Measurements from ENCODE around the gene NPR1.
"Not testable (repeated sequence)": the region's sequence is repeated elsewhere in the genome, so short reads cannot be mapped to it uniquely, and the experiment has no call there.

Gene NPR1

DNA sequence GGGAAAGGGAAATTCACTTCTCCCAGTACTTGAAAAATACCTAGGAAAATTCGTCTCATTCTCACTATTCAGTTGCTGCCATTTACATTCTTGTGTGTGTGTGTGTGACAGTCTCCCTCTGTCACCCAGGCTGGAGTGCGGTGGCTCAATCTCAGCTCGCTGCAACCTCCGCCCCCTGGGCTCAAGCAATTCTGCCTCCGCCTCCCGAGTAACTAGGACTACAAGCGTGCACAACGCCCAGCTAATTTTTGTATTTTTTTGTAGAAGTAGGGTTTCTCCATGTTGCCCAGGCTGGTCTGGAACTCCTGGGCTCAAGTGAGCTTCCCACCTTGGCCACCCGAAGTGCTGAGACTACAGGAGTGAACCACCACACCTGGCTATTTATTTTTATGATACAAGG lies 18.8 kb upstream of the NPR1 start:
- peak in 1 of 2 experiments; percentile 37 for DNase-seq (ENCODE audit: low spot score in 2 of 2)
- Histone ChIP-seq H3K36me3 (replicated peaks) (peaks cover 51% of the 10 kb centered on the region), H3K27me3 (ENCODE audit: low read depth) (no peaks in the 10 kb centered on the region), H3K4me1 (peaks cover 10% of the 10 kb centered on the region), H3K4me3 (peak overlapping the region; percentile 96), H3K9me3 (no peaks in the 10 kb centered on the region)
- in situ Hi-C loops (cut with MboI; ENCODE audit: low sequenced_read_pairs), result loop anchor here (25.0 kb wide), 1 partner anchor 603 kb away; the partner anchor contains the start of gene HAX1

DNA sequence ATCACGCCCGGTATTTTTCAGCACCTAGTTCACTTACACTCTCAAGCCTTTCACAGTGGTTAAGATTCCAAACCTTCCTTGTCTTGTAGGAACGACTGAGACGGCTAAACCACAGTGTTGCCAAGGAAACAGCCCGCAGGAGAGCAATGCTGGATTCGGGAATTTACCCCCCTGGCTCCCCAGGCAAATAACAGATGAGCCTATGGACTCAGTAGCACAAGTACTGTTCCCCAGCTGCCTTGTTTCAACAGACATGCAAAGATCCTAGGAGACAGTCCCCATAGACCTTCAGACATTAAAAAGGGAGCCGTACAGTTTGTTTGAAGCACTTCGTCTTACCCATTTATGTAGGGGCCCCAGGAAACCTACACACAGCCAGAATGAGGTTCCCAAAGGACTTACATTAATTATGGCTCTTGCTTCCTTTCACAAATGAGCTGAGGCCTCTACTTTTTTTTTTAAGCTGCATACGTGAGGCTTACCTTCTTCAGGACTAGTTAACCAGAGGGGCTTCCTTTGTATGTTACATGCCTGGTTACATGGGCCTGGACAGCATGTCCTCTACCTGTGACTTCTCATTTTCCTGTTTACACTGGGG lies 17.3 kb upstream of the NPR1 start:
- H3K36me3 ChIP-seq (replicated peaks), result peaks cover 67% of the 10 kb centered on the region
- no peaks in the 10 kb centered on the region for H3K27me3 ChIP-seq (ENCODE audit: low read depth)
- no peaks in the 10 kb centered on the region for H3K9me3 ChIP-seq
- in situ Hi-C loops (cut with MboI; ENCODE audit: low sequenced_read_pairs), result loop anchor here (25.0 kb wide), 1 partner anchor 601 kb away; the partner anchor contains the start of gene HAX1
- H3K4me3 ChIP-seq, result no peak overlapping the region
- no peak for DNase-seq (ENCODE audit: low spot score in 2 of 2)
- H3K4me1 ChIP-seq, result peaks cover 10% of the 10 kb centered on the region

DNA sequence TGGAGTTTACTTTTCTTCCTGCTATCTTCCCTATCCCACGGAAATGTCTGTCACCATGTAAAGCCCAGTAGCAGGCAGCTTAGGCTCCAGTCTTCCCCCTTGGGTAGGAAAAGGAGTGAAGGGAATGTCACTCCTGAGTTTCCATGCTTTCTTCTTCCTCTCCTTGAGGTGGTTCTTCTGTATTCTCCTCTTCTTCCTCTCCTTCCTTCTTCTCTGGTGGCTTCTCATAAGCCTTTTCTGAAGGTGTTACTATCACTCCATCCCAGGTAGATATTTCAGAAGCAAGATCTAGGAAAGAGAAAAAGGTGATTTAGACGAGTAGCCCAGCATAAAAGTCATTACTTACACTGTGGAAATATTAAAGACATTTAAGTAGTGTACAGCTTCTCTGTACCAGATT lies 16.2 kb upstream of the NPR1 start:
- peaks cover 77% of the 10 kb centered on the region for H3K36me3 ChIP-seq (replicated peaks)
- in situ Hi-C loops (cut with MboI; ENCODE audit: low sequenced_read_pairs), result loop anchor here (25.0 kb wide), 1 partner anchor 600 kb away; the partner anchor contains the start of gene HAX1
- H3K4me3 ChIP-seq, result no peak overlapping the region
- no peak for DNase-seq (ENCODE audit: low spot score in 2 of 2)
- H3K27me3 ChIP-seq (ENCODE audit: low read depth), result no peaks in the 10 kb centered on the region
- H3K4me1 ChIP-seq, result peaks cover 10% of the 10 kb centered on the region
- no peaks in the 10 kb centered on the region for H3K9me3 ChIP-seq

- Histone ChIP-seq H3K27me3 (ENCODE audit: low read depth) (no peaks in the 10 kb centered on the region), H3K4me3 (no peak overlapping the region), H3K36me3 (replicated peaks) (peaks cover 87% of the 10 kb centered on the region), H3K9me3 (no peaks in the 10 kb centered on the region), H3K4me1 (peaks cover 10% of the 10 kb centered on the region)
- in situ Hi-C loops (cut with MboI; ENCODE audit: low sequenced_read_pairs), result loop anchor here (25.0 kb wide), 1 partner anchor 599 kb away; the partner anchor contains the start of gene HAX1
- no peak for DNase-seq (ENCODE audit: low spot score in 2 of 2)
Measured at GRCh38 chr1:153663211-153663610, 15.3 kb upstream of the NPR1 start.

- no peaks in the 10 kb centered on the region for H3K27me3 ChIP-seq (ENCODE audit: low read depth)
- H3K9me3 ChIP-seq, result no peaks in the 10 kb centered on the region
- peaks cover 74% of the 10 kb centered on the region for H3K36me3 ChIP-seq (replicated peaks)
- in situ Hi-C loops (cut with MboI; ENCODE audit: low sequenced_read_pairs), result loop anchor here (25.0 kb wide), 1 partner anchor 595 kb away; the partner anchor contains the start of gene HAX1
- no peak overlapping the region for H3K4me3 ChIP-seq
- no peak for DNase-seq (ENCODE audit: low spot score in 2 of 2)
- no peaks in the 10 kb centered on the region for H3K4me1 ChIP-seq
Measured at GRCh38 chr1:153667439-153667838, 11.0 kb upstream of the NPR1 start.

DNA sequence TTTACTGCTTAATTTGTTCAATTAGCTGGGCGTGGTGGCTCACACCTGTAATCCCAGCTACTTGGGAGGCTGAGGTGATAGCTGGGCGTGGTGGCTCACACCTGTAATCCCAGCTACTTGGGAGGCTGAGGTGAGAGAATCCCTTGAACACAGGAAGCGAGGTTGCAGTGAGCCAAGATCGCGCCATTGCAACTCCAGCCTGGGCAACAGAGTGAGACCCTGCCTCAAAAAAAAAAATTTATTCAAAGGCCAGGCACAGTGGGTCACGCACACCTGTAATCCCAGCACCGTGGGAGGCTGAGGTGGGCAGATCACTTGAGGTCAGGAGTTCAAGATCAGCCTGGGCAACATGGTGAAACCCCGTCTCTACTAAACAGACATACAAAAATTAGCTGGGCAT lies 9.8 kb upstream of the NPR1 start:
- in situ Hi-C loops (cut with MboI; ENCODE audit: low sequenced_read_pairs), result loop anchor here (25.0 kb wide), 1 partner anchor 594 kb away; the partner anchor contains the start of gene HAX1
- not testable (repeated sequence) for H3K4me3 ChIP-seq
- peaks cover 62% of the 10 kb centered on the region for H3K36me3 ChIP-seq (replicated peaks)

DNA sequence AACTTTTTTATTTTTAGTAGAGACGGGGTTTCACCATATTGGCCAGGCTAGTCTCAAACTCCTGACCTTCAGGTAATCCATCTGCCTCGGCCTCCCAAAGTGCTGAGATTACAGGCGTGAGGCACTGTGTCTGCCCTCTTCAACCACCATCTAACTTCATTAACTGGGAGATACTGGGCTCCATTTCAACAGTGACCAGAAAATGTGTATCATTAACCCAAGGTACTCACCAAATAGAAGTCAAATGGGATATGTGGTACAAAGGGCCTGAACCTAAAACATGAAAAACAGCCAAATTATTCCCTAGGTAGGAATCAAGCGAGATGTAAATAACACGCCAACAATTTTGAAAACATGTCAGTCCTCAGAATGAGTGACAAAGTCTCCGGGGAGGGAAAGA lies 8.9 kb upstream of the NPR1 start:
- in situ Hi-C loops (cut with MboI; ENCODE audit: low sequenced_read_pairs), result loop anchor here (10.0 to 25.0 kb wide), 2 partner anchors 75 to 593 kb away; partner anchors contain the start of gene HAX1
- H3K9me3 ChIP-seq, result no peaks in the 10 kb centered on the region
- peak overlapping the region; percentile 72 for H3K4me3 ChIP-seq
- H3K27me3 ChIP-seq (ENCODE audit: low read depth), result no peaks in the 10 kb centered on the region
- DNase-seq (ENCODE audit: low spot score in 2 of 2), result no peak
- H3K36me3 ChIP-seq (replicated peaks), result peaks cover 53% of the 10 kb centered on the region
- H3K4me1 ChIP-seq, result no peaks in the 10 kb centered on the region

More for the DNA sequence above, 9.8 kb upstream of the NPR1 start:
- H3K27me3 ChIP-seq (ENCODE audit: low read depth); H3K4me1 ChIP-seq; H3K9me3 ChIP-seq; DNase-seq (ENCODE audit: low spot score in 2 of 2): not testable (repeated sequence)

- no peak for DNase-seq (ENCODE audit: low spot score in 2 of 2)
- in situ Hi-C loops (cut with MboI; ENCODE audit: low sequenced_read_pairs), result loop anchor here (10.0 to 25.0 kb wide), 2 partner anchors 74 to 592 kb away; partner anchors contain the start of gene HAX1
- Histone ChIP-seq H3K4me3 (peak overlapping the region; percentile 72), H3K9me3 (no peaks in the 10 kb centered on the region), H3K36me3 (replicated peaks) (peaks cover 45% of the 10 kb centered on the region), H3K27me3 (ENCODE audit: low read depth) (no peaks in the 10 kb centered on the region), H3K4me1 (no peaks in the 10 kb centered on the region)
Measured at GRCh38 chr1:153670257-153670858, 8.1 kb upstream of the NPR1 start.

GRCh38 chr1:153670859-153671627 lies 7.4 kb upstream of the NPR1 start, which contains the start of gene ILF2:
ILF2 (minus strand) TSS chr1:153670993; CDS start chr1:153670922, 71 bp downstream.
- peak; percentile 98 to 100 for DNase-seq (ENCODE audit: low spot score in 2 of 2)
- H3K36me3 ChIP-seq (replicated peaks), result peaks cover 38% of the 10 kb centered on the region
- peak within 1 kb of the TSS; percentile 72 for H3K4me3 ChIP-seq
- H3K9me3 ChIP-seq, result no peaks in the 10 kb centered on the region
- in situ Hi-C loops (cut with MboI; ENCODE audit: low sequenced_read_pairs), result loop anchor here (10.0 to 25.0 kb wide), 2 partner anchors 74 to 591 kb away; partner anchors contain the start of gene HAX1
- H3K4me1 ChIP-seq, result no peaks in the 10 kb centered on the region
- no peaks in the 10 kb centered on the region for H3K27me3 ChIP-seq (ENCODE audit: low read depth)

DNA sequence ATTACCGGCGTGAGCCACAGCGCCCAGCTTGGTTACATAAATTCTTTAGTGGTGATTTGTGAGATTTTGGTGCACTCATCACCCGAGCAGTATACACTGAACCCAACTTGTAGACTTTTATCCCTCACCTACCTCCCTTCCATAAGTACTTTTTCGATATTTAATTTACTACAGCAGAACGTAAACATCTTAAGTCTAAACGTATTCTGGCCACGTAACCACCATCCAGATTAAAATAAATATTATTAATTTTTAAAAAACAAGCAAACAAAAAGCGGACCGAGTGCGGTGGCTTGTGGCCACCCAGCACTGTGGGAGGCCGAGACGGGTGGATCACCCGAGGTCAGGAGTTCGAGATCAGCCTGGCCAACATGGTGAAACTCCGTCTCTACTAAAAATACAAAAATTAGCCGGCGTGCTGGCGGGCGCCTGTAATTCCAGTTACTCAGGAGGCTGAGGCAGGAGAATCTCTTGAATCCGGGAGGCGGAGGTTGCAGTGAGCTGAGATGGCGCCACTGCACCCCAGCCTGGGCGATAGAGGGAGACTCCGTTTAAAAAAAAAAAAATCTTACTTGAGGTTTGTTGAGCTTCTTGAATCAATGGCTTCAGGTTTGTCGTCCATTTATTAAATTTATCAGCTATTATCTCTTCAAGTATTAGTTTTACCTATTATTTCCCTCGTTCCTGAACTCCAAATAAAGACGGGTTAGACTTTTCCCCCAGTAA lies 6.7 kb upstream of the NPR1 start:
- H3K9me3 ChIP-seq; H3K4me1 ChIP-seq; H3K27me3 ChIP-seq (ENCODE audit: low read depth): not testable (repeated sequence)
- in situ Hi-C loops (cut with MboI; ENCODE audit: low sequenced_read_pairs), result loop anchor here (10.0 to 25.0 kb wide), 2 partner anchors 73 to 591 kb away; partner anchors contain the start of gene HAX1
- peak in 1 of 2 experiments; percentile 68 for DNase-seq (ENCODE audit: low spot score in 2 of 2)
- H3K4me3 ChIP-seq, result peak overlapping the region; percentile 72
- peaks cover 31% of the 10 kb centered on the region for H3K36me3 ChIP-seq (replicated peaks)

- Histone ChIP-seq H3K27me3 (ENCODE audit: low read depth) (peaks cover 2% of the 10 kb centered on the region; the same call in 1 of the 2 replicates), H3K4me1 (no peaks in the 10 kb centered on the region), H3K36me3 (replicated peaks) (peaks cover 13% of the 10 kb centered on the region), H3K4me3 (no peak overlapping the region), H3K9me3 (no peaks in the 10 kb centered on the region)
- in situ Hi-C loops (cut with MboI; ENCODE audit: low sequenced_read_pairs), result loop anchor here (10.0 to 25.0 kb wide), 2 partner anchors 71 to 589 kb away; partner anchors contain the start of gene HAX1
- DNase-seq (ENCODE audit: low spot score in 2 of 2), result no peak
Measured at GRCh38 chr1:153673511-153673910, 5.0 kb upstream of the NPR1 start.

DNA sequence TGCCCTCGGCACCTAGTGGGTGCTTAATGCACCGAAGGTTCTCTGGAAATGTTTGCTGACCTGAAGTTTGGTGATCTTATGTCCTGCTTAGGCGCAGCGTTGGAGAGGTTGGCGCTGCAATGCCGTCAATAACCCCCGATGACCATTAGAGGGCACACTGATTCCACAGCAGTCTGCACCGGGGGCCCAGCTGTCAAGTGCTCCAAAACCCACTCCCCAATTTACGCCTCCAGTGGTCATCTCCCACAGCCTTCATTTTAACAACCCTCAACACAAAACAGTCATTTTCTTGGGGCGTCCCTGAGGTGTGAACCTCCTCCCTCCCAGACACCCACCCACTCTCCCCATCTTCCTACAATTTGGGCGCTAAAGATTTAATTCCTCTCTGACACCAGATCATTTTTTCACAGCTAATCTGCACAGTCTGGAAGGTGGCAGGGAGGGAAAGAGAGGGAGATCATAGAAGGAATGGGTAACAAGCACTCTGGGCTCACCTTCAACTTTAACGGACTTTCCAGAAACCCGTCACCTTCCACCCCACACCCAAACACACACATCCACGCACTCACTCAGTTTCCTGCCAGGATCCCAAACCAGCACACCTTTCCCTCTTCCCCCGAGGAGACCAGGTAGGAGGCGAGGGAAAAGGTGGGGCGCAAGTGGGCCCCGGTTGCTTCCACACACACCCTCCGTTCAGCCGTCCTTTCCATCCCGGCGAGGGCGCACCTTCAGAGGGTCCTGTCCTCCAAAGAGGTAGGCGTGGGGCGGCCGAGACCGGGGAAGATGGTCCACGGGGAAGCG lies 570 bp upstream of the NPR1 start:
- H3K4me1 ChIP-seq, result no peaks in the 10 kb centered on the region
- no peak overlapping the region for H3K4me3 ChIP-seq
- no peaks in the 10 kb centered on the region for H3K9me3 ChIP-seq
- peak; percentile 17 to 69 for DNase-seq (ENCODE audit: low spot score in 2 of 2)
- peaks cover 2% of the 10 kb centered on the region for H3K27me3 ChIP-seq (ENCODE audit: low read depth)
- H3K36me3 ChIP-seq (replicated peaks), result no peaks in the 10 kb centered on the region
- in situ Hi-C loops (cut with MboI; ENCODE audit: low sequenced_read_pairs), result loop anchor here (5.0 to 10.0 kb wide), 3 partner anchors 67 to 309 kb away; partner anchors contain the start of gene RAB13
